ENCODE measurements around the gene BCL2L12. TPM values are rescaled to one million over a fixed set of nuclear protein-coding genes. Genes with fewer than 3 reads are reported as not detected.

Gene BCL2L12
- total and polyA plus RNA-seq, 2 of the 13 experiments (the other 11 are each of a cell fraction or from before 2014, with no cell fraction given): 26.8 to 40.8 TPM

- TF ChIP-seq MEF2D (CRISPR knock-in tag; IDR thresholded peaks at IDR 0.05) (no peak), ZNF138 (CRISPR knock-in tag; IDR thresholded peaks at IDR 0.05; ENCODE audit: low read depth) (no peak), ZNF850 (CRISPR knock-in tag; conservative IDR thresholded peaks at IDR 0.05) (no peak), MEIS2 (CRISPR knock-in tag; IDR thresholded peaks at IDR 0.05) (no peak), RBM39 (IDR thresholded peaks at IDR 0.05; ENCODE audit: low read depth, low read length, poor library complexity, severe bottlenecking) (no peak), ZNF333 (CRISPR knock-in tag; IDR thresholded peaks at IDR 0.05; ENCODE audit: borderline replicate concordance) (no peak), ATF7-NPFF (CRISPR knock-in tag; IDR thresholded peaks at IDR 0.05; ENCODE audit: low read depth) (no peak), RORA (CRISPR knock-in tag; IDR thresholded peaks at IDR 0.05) (no peak), MLXIP (CRISPR knock-in tag; IDR thresholded peaks at IDR 0.05; ENCODE audit: borderline replicate concordance) (no peak), ISX (CRISPR knock-in tag; conservative IDR thresholded peaks at IDR 0.05) (no peak), ZBTB39 (CRISPR knock-in tag; IDR thresholded peaks at IDR 0.05) (no peak), SIN3A (IDR thresholded peaks at IDR 0.05; ENCODE audit: borderline replicate concordance, low read depth, low read length) (no peak), GMEB2 (CRISPR knock-in tag; IDR thresholded peaks at IDR 0.05; ENCODE audit: low read depth) (no peak), TFDP2 (CRISPR knock-in tag; IDR thresholded peaks at IDR 0.05) (no peak), CBX2 (IDR thresholded peaks at IDR 0.05; ENCODE audit: low read depth, low read length) (no peak), CBX2 (CRISPR knock-in tag; IDR thresholded peaks at IDR 0.05; ENCODE audit: low read depth) (no peak), ZNF720 (CRISPR knock-in tag; IDR thresholded peaks at IDR 0.05) (no peak)
- Histone ChIP-seq H3K27ac (ENCODE audit: extremely low read length, insufficient read depth, low read length) (no peak overlapping the region), H3K4me1 (ENCODE audit: insufficient read depth, low read length) (no peaks in the 10 kb centered on the region), H3K27me3 (ENCODE audit: control insufficient read depth in 1 of 2, insufficient read depth in 2 of 2, low read length in 2 of 2) (no peaks in the 10 kb centered on the region), H2AFZ (ENCODE audit: low read length) (no peak overlapping the region), H3K4me3 (replicated peaks in 1 of 3; ENCODE audit: insufficient read depth in 1 of 3, low read depth in 2 of 3, low read length in 3 of 3) (no peak overlapping the region), H3K9me3 (ENCODE audit: low read length) (no peaks in the 10 kb centered on the region), H3K79me2 (ENCODE audit: insufficient read depth, low read length) (peaks cover 4% of the 10 kb centered on the region), H3K9ac (ENCODE audit: insufficient read depth, low read depth, low read length) (no peak overlapping the region), H3K36me3 (replicated peaks in 1 of 2; ENCODE audit: control insufficient read depth in 1 of 2, insufficient read depth in 2 of 2, low read length in 2 of 2) (peaks cover 25 to 59% of the 10 kb centered on the region in 2 experiments), H4K20me1 (ENCODE audit: insufficient read depth, low read length) (peaks cover 9% of the 10 kb centered on the region; the same call in 1 of the 2 replicates), H3K4me2 (ENCODE audit: low read depth, low read length) (no peak overlapping the region)
- BruUV-seq (replicated peaks): no TSS peak
- no peak for ATAC-seq
- in situ Hi-C loops (cut with HindIII; ENCODE audit: extremely low pct_ligation_motif_present, low pct_unique_long_range_greater_than_20kb) (no loop called here), intact Hi-C loops (cut with micrococcal nuclease; ENCODE audit: unreplicated experiment) (no loop called here)
- WGBS (ENCODE audit: low lambda C conversion rate): over 99% methylated on average over 19 of the region's 27 CpGs
- FAIRE-seq: no peak
- DNase-seq (ENCODE audit: low spot score): no peak
- POLR2A ChIA-PET: interaction anchor here (1.2 to 1.5 kb wide), 2 partner anchors 10 to 164 kb away, joined by 3 to 5 read pairs; partner anchors contain the start of gene PTOV1
- CTCF ChIA-PET (ENCODE audit: low intra/inter-chr PET ratio, low total read pairs): no interaction called here
Observed at GRCh38 chr19:49686503-49687088, 20.9 kb downstream of the BCL2L12 start.

Measured in HepG2 (cell line).